AG04450 (cell line): ENCODE measurements around the gene GRAP2. TPM values are rescaled to one million over a fixed set of nuclear protein-coding genes. Genes with fewer than 3 reads are reported as not detected.
A peak's percentile ranks its signal among the peaks of the same experiment; 100 is the strongest.

Experiments used
- CTCF ChIA-PET: fragments of 300-600, 350-600 bp; formaldehyde crosslinking; extraction: SDS; loops from one replicate; lab custom pipeline; 2022; ENCODE audit warnings: antibody characterized with exemption, inconsistent platforms; lab: Charles Lee
- POLR2A ChIA-PET: fragments of 350-600 bp; formaldehyde crosslinking; extraction: SDS; loops from one replicate; lab custom pipeline; 2021; ENCODE audit warnings: antibody characterized with exemption, inconsistent platforms; lab: Yijun Ruan, JAX
- DNase-seq: peaks from one replicate; pipeline ENCODE4 v3.0.0-alpha.2; 2011; ENCODE audit warnings: low read depth, low spot score
- H3K27ac ChIP-seq: one replicate; pipeline ENCODE4 v1.5.1; 2012; ENCODE audit warnings: low read depth, low read length, control low read depth
- H3K27me3 ChIP-seq: one replicate; pipeline ENCODE4 v1.6.0; 2012; ENCODE audit warnings: low read length; ENCODE audit not compliant: control insufficient read depth, insufficient read depth
- H3K4me3 ChIP-seq: 2 replicates; pipeline ENCODE4 v1.5.1; 2011; ENCODE audit warnings: mild to moderate bottlenecking, low read depth, low read length, control low read depth
- H3K9me3 ChIP-seq: 2 replicates; pipeline ENCODE4 v1.5.1; 2012; ENCODE audit warnings: low read length; ENCODE audit not compliant: control insufficient read depth, insufficient read depth
- polyA plus RNA-seq: library from polyadenylated mRNA; depleted of rRNA; stranded (reverse); fragments of >200 nt; gene quantifications from 2 replicates; pipeline ENCODE4 v1.2.3, GENCODE V29; 2011
- TF ChIP-seq, protein P1 (sequence below): IDR thresholded peaks from 2 replicates; pipeline ENCODE4 v1.5.1; 2011; ENCODE audit warnings: low read depth, low read length, control low read depth, inconsistent platforms

Gene GRAP2
- polyA plus RNA-seq, 1 experiment, result not detected

DNA sequence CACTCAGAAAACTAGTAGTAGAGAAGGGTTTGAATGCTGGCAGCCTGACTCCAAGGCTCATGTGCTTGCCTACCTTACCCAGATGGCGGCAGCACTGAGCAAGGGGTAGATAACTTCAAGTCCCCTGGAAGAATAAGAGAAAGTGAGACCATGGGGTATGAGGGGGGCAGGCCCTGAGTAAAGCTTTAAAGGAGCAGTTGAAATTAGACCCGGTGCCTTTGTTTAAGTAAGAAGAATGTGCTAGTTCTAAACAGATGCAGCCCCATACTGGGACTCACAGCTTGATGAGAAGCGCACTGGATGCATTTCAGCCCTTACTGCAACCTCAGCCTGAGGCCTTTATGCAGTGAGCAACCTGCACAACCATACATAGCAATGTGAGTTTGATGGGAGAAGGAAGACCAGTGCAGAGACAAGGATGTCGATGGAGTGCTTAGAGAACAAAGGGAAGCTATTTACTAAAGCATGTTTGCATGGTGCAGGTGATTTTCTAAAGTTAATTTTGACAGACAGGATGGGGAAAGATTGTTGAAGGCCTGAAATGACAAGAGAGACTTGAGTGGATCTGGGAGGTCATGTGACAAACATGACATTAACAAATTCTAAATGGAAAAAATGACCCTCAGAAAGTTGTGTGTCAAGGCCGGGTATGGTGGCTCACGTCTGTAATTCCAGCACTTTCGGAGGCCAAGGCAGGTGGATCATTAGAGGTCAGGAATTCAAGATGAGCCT, 32.2 kb downstream of the GRAP2 start:
- Histone ChIP-seq H3K4me3 (no peak overlapping the region), H3K27ac (no peak overlapping the region), H3K9me3 (no peaks in the 10 kb centered on the region), H3K27me3 (peaks cover 54% of the 10 kb centered on the region)
- CTCF ChIA-PET, result interaction anchor here (0.6 to 1.3 kb wide), 9 partner anchors 8 to 839 kb away, joined by 3 to 6 read pairs (median 4); no protein-coding TSS in a partner anchor
- POLR2A ChIA-PET, result interaction anchor here (0.6 kb wide), 1 partner anchor 413 kb away, joined by 3 read pairs; no protein-coding TSS in a partner anchor
- TF ChIP-seq, protein P1, sequence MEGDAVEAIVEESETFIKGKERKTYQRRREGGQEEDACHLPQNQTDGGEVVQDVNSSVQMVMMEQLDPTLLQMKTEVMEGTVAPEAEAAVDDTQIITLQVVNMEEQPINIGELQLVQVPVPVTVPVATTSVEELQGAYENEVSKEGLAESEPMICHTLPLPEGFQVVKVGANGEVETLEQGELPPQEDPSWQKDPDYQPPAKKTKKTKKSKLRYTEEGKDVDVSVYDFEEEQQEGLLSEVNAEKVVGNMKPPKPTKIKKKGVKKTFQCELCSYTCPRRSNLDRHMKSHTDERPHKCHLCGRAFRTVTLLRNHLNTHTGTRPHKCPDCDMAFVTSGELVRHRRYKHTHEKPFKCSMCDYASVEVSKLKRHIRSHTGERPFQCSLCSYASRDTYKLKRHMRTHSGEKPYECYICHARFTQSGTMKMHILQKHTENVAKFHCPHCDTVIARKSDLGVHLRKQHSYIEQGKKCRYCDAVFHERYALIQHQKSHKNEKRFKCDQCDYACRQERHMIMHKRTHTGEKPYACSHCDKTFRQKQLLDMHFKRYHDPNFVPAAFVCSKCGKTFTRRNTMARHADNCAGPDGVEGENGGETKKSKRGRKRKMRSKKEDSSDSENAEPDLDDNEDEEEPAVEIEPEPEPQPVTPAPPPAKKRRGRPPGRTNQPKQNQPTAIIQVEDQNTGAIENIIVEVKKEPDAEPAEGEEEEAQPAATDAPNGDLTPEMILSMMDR, result peak; percentile 64
- DNase-seq, result no peak

DNA sequence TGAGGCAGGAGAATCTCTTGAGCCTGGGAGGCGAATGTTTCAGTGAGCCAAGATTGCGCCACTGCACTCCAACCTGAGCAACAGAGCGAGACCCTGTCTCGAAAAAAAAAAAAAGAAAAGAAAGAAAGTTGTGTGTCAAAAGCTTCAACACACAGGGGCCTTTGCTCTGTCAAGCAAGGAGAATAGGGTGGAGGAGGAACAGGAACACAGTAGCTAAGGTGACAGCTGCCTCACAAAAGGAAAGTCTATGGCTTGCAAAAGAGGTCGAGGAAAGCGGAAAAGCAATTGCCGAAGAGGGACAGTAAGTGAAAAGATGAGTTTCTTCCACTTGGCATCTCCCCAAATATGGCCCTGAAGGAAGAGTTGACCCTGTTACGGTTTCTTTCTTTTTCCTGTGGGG, 32.9 kb downstream of the GRAP2 start:
- H3K27me3 ChIP-seq, result peaks cover 56% of the 10 kb centered on the region
- ChIA-PET CTCF (interaction anchor here (0.7 to 1.3 kb wide), 4 partner anchors 9 to 91 kb away, joined by 3 to 6 read pairs (median 4); no protein-coding TSS in a partner anchor), POLR2A (no interaction called here)
- H3K9me3 ChIP-seq, result no peaks in the 10 kb centered on the region
- no peak for DNase-seq
- no peak overlapping the region for H3K4me3 ChIP-seq
- TF ChIP-seq, protein P1, result no peak
- no peak overlapping the region for H3K27ac ChIP-seq

DNA sequence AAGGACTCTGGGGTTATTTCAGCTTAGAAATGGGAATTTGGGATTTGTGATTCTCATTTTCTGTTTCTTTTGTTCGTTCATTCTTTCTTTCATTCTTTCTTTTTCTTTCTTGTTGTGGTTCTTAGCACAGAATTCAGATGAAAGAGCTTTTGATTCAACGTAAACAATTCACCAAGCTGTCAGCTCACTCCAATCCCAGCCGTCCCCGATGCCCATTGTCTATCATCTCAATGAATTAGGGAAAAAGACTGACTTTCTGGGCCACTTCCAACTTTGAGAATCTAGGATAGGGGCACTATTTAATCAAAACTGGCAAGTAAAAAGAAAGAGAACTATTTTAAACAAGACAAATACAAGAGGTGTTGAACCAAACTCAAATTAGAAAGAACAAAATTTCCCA, 34.2 kb downstream of the GRAP2 start:
- TF ChIP-seq, protein P1, result no peak
- H3K9me3 ChIP-seq, result no peaks in the 10 kb centered on the region
- no peak for DNase-seq
- no peak overlapping the region for H3K27ac ChIP-seq
- ChIA-PET CTCF (no interaction called here), POLR2A (no interaction called here)
- H3K27me3 ChIP-seq, result peaks cover 54% of the 10 kb centered on the region
- no peak overlapping the region for H3K4me3 ChIP-seq

DNA sequence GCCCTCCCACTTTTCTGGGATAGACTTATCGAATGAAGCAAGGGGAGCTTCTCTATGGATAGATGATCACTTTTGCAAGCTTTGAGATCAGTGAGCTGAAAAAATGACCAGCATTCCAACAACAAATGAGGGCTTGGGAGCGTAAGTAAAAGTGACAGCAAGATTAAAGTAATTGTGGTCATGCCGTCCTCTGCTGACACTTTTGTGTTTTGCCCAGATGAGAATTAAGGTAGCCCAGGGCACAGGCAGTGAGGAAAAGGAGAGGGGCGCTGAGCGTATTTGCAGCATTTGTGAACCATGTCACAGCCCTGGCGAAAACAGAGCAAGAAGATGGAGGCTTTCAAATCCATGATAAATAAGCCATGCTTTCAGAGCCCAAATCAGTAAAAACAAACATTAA, 34.7 kb downstream of the GRAP2 start:
- ChIA-PET CTCF (no interaction called here), POLR2A (no interaction called here)
- Histone ChIP-seq H3K4me3 (no peak overlapping the region), H3K27ac (no peak overlapping the region), H3K9me3 (no peaks in the 10 kb centered on the region), H3K27me3 (peaks cover 54% of the 10 kb centered on the region)
- no peak for DNase-seq
- TF ChIP-seq, protein P1, result no peak

DNA sequence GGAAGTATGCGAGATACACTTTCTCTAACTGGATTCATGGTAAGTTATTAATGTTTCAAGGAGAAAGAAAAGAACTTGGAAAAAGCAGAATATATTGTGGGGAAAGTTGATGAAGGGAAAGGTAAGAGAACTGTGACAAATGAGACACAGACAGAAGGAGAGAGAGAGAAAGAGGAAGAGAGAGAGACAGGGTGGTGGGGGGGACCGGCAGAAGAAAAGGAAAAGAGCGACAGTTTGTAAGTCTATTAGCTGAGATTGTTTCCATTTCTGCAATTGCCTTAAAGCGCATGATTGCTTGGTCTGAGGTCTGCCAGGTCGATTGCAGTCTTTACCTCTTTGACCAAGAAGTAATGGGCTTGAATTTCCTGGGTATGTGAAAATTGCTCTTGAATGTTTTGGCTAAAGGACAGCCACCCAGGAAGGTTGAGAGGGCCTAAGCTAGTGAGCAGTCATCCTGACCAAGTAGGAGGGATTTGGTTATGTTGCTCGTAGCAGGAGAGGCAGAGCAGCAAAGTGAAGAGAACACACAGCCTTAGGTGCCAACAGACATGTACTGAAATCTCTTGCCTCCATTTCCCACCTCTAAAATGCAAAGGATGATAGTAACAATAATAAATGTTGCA, 35.8 kb downstream of the GRAP2 start:
- POLR2A ChIA-PET, result no interaction called here
- H3K27ac ChIP-seq, result no peak overlapping the region
- no peak overlapping the region for H3K4me3 ChIP-seq
- H3K27me3 ChIP-seq, result peaks cover 46% of the 10 kb centered on the region
- DNase-seq, result no peak
- no peaks in the 10 kb centered on the region for H3K9me3 ChIP-seq
- TF ChIP-seq, protein P1, result no peak
- CTCF ChIA-PET, result no interaction called here
